Naive thymus-derived CD4-positive, alpha-beta T cell (primary cell): ENCODE results near the gene XKRX. TPM values are rescaled to one million over a fixed set of nuclear protein-coding genes. Genes with fewer than 3 reads are reported as not detected.

Experiments
- ATAC-seq: fragments of 150-1000 bp; cut with Tn5 transposase; 2 replicates; pipeline ENCODE4 v1.10.0; 2021; ENCODE audit warnings: mild to moderate bottlenecking, moderate library complexity
- CTCF ChIA-PET: fragments of 350-600 bp; sonication (Branson Sonifier 250); formaldehyde crosslinking; loops from one replicate; lab custom pipeline; 2021; ENCODE audit warnings: antibody characterized with exemption; lab: Charles Lee
- POLR2A ChIA-PET: fragments of 350-600 bp; sonication (Branson Sonifier 250); formaldehyde crosslinking; loops from one replicate; lab custom pipeline; 2021; ENCODE audit warnings: antibody characterized with exemption, inconsistent platforms; lab: Charles Lee
- DNase-seq, 9 donors: peaks; one replicate each; pipeline versions ENCODE4 v3.0.0 to v3.0.0-alpha.2; 2020 to 2022; ENCODE audit warnings: mixed read lengths in 1 of 9
- H3K27ac ChIP-seq: one replicate; pipeline ENCODE4 v1.7.0; 2013; ENCODE audit warnings: mild to moderate bottlenecking, low read depth, low read length, moderate library complexity
- H3K27me3 ChIP-seq, 2 donors: one replicate each; pipeline ENCODE4 v1.7.0; 2013; ENCODE audit warnings: low read length in 2 of 2, mild to moderate bottlenecking in 2 of 2, moderate library complexity in 2 of 2; ENCODE audit not compliant: control insufficient read depth in 2 of 2, insufficient read depth in 2 of 2
- H3K36me3 ChIP-seq, 3 experiments: 1 replicate in 2 of 3; 2 replicates in 1 of 3; pipeline ENCODE4 v1.7.0; 2013; ENCODE audit warnings: low read length in 3 of 3, mild to moderate bottlenecking in 3 of 3, moderate library complexity in 1 of 3; ENCODE audit not compliant: insufficient read depth in 3 of 3, control insufficient read depth in 2 of 3
- H3K4me1 ChIP-seq, 2 donors: one replicate each; pipeline ENCODE4 v1.7.0; 2013; ENCODE audit warnings: low read length in 2 of 2, mild to moderate bottlenecking in 2 of 2, moderate library complexity in 1 of 2; ENCODE audit not compliant: control insufficient read depth in 2 of 2, insufficient read depth in 2 of 2
- H3K4me3 ChIP-seq: 2 replicates; pipeline ENCODE4 v1.7.0; 2013; ENCODE audit warnings: mild to moderate bottlenecking, low read length
- H3K9me3 ChIP-seq, 3 experiments: 1 replicate in 2 of 3; 2 replicates in 1 of 3; pipeline ENCODE4 v1.7.0; 2013; ENCODE audit warnings: low read length in 3 of 3; ENCODE audit not compliant: control insufficient read depth in 2 of 3
- H3K27ac Mint-ChIP-seq, 9 donors: one replicate each; pipeline ENCODE4 v1.8.0; 2020 to 2022; ENCODE audit warnings: mixed read lengths in 9 of 9, mild to moderate bottlenecking in 8 of 9, moderate library complexity in 5 of 9, inconsistent platforms in 2 of 9
- H3K27me3 Mint-ChIP-seq, 5 donors: one replicate each; pipeline ENCODE4 v1.8.0; 2021 to 2022; ENCODE audit warnings: mixed read lengths in 5 of 5, mild to moderate bottlenecking in 1 of 5
- H3K36me3 Mint-ChIP-seq, 5 donors: one replicate each; pipeline ENCODE4 v1.8.0; 2020 to 2022; ENCODE audit warnings: mixed read lengths in 5 of 5, mild to moderate bottlenecking in 3 of 5, inconsistent platforms in 1 of 5
- H3K4me1 Mint-ChIP-seq, 7 donors: one replicate each; pipeline ENCODE4 v1.8.0; 2020 to 2022; ENCODE audit warnings: mixed read lengths in 7 of 7, mild to moderate bottlenecking in 3 of 7, inconsistent platforms in 1 of 7
- H3K4me3 Mint-ChIP-seq, 10 donors: one replicate each; pipeline ENCODE4 v1.8.0; 2020 to 2022; ENCODE audit warnings: mild to moderate bottlenecking in 10 of 10, mixed read lengths in 10 of 10, moderate library complexity in 6 of 10, inconsistent platforms in 2 of 10
- H3K9me3 Mint-ChIP-seq, 11 donors: one replicate each; pipeline ENCODE4 v1.8.0; 2020 to 2022; ENCODE audit warnings: mixed read lengths in 11 of 11, mild to moderate bottlenecking in 4 of 11, inconsistent platforms in 1 of 11, moderate library complexity in 1 of 11
- intact Hi-C, 2 donors: fragments of 100-400 bp; cut with micrococcal nuclease; formaldehyde crosslinking; loops; one replicate each; pipeline ENCODE4 v1.15.1; 2023
- polyA plus RNA-seq, 2 donors: library from polyadenylated mRNA; unstranded; fragments of 300-500 nt; fragmentation: Illumina TruSeq; gene quantifications; one replicate each; pipeline ENCODE4 v1.2.3, GENCODE V29; 2021
- total RNA-seq, 6 experiments: library from RNA in 5 of 6; stranded (reverse) in 5 of 6; gene quantifications; 1 replicate in 5 of 6; 2 replicates in 1 of 6; pipeline ENCODE4 v1.2.3 and lab custom pipeline; 2021 to 2026

Gene XKRX
- total and polyA plus RNA-seq, 7 experiments from 2014 or later = 0.09 to 3.4 (median 1.5) TPM

DNA sequence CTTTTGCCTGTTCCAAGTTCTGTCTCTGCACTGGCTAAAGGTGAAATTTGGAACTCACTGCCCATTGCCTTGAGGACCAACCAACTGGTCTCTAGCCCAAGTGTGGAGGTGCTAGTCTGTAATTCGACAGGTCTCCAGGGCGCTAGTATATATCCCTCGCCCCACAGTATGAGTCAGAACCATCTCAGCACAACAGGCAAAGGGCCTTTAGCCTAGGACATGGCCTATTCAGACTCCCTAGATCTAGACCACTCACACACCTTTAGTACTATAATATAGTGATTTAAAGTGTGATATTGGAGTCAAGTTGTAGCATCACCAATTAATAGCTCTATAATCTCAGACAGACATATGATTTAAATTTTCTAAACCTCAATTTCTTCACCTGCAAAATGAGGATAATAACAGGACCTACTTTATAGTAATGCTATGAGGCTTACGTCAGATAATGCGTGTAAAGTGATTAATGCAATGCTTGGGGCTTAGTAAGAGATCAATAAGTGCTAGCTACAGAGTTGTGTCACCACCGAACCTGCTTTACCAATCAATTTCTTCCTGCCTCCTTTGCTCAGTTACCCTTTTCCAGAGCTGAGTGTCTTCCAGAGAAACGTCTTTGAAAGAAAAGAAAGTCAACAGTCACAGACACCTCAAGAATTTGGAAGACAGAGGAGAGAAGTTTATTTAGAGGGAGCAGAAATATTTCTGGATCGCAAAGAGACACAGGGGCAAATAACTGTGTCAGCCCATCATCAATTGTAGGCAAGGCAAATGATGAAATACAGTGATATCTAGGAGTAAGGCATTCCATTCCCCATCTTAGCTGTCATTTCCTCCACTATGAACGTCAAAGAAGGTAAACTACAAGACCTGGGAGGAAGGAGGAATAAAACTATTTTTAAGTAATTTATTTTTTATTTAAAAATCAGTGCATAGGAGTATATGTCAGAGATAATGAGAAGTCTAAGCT is 56.8 kb downstream of the XKRX start:
- Mint-ChIP-seq H3K9me3 (no peaks in the 10 kb centered on the region), H3K27me3 (peaks cover 0 to 4% (median 0%) of the 10 kb centered on the region in 5 donors), H3K4me3 (no peak overlapping the region), H3K4me1 (no peaks in the 10 kb centered on the region), H3K27ac (no peak overlapping the region), H3K36me3 (no peaks in the 10 kb centered on the region)
- ChIA-PET CTCF (no interaction called here), POLR2A (no interaction called here)
- intact Hi-C loops = no loop called here
- Histone ChIP-seq H3K27ac (no peak overlapping the region), H3K9me3 (no peaks in the 10 kb centered on the region), H3K4me3 (no peak overlapping the region), H3K36me3 (no peaks in the 10 kb centered on the region), H3K27me3 (no peaks in the 10 kb centered on the region), H3K4me1 (no peaks in the 10 kb centered on the region)
- no peak for ATAC-seq
- DNase-seq = no peak

DNA sequence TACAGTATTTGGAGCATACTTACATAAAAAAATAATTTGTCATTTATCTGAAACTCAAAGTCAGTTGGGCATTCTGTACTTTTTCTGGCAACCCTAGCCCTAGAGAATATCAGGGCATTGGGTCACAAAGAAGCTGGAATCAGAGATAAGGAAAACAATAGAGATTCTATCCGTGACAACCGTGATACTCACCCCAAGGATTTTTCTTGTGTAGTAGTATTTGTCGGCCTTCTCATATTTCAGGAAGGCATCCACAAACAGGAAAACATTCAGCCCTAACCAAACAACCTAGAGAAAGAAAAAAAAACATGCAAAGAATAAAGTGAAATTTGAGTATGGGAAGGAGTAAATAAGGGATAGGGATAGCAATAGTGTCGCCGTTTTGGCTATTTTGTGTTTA is 58.2 kb downstream of the XKRX start:
- no peak for ATAC-seq
- Histone ChIP-seq H3K36me3 (no peaks in the 10 kb centered on the region), H3K27me3 (no peaks in the 10 kb centered on the region), H3K27ac (no peak overlapping the region), H3K9me3 (no peaks in the 10 kb centered on the region), H3K4me3 (no peak overlapping the region), H3K4me1 (no peaks in the 10 kb centered on the region)
- ChIA-PET POLR2A (no interaction called here), CTCF (no interaction called here)
- H3K4me1 Mint-ChIP-seq = no peaks in the 10 kb centered on the region
- H3K36me3 Mint-ChIP-seq = no peaks in the 10 kb centered on the region
- H3K9me3 Mint-ChIP-seq = peaks cover 0 to 1% (median 0%) of the 10 kb centered on the region in 11 donors
- H3K4me3 Mint-ChIP-seq = no peak overlapping the region
- intact Hi-C loops = no loop called here
- peaks cover 0 to 4% (median 0%) of the 10 kb centered on the region in 5 donors for H3K27me3 Mint-ChIP-seq
- no peak overlapping the region for H3K27ac Mint-ChIP-seq
- no peak for DNase-seq

DNA sequence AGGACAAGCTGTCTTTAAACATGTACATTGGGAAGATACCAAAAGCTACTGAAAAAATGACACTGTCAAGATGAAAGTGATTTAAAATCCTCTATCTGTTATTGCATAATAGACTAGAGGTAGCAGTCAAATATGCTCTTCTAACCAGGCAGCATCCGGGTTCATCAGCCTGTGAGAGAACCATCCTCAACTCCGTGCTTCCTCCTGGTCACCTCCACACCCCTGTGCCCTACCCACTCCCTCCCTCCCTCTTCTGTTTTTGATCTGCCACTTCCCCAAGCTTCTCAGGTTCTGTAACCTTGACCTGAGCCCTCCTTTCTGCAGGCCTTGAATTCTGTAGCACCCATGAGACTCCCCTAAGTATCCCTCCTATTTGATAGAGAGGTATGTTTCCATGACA is 60.4 kb downstream of the XKRX start:
- DNase-seq (no peak), ATAC-seq (no peak)
- ChIA-PET POLR2A (no interaction called here), CTCF (no interaction called here)
- peaks cover 0 to 6% (median 0%) of the 10 kb centered on the region in 5 donors for H3K27me3 Mint-ChIP-seq
- H3K4me1 Mint-ChIP-seq = no peaks in the 10 kb centered on the region
- no peaks in the 10 kb centered on the region for H3K36me3 Mint-ChIP-seq
- H3K4me3 Mint-ChIP-seq = no peak overlapping the region
- H3K9me3 ChIP-seq = no peaks in the 10 kb centered on the region
- no peaks in the 10 kb centered on the region for H3K36me3 ChIP-seq
- no peaks in the 10 kb centered on the region for H3K4me1 ChIP-seq
- H3K4me3 ChIP-seq = no peak overlapping the region
- no peak overlapping the region for H3K27ac ChIP-seq
- no peaks in the 10 kb centered on the region for H3K27me3 ChIP-seq
- intact Hi-C loops = no loop called here
- H3K9me3 Mint-ChIP-seq = peaks cover 0 to 1% (median 0%) of the 10 kb centered on the region in 11 donors
- H3K27ac Mint-ChIP-seq = no peak overlapping the region

- peaks cover 0 to 4% (median 0%) of the 10 kb centered on the region in 5 donors for H3K27me3 Mint-ChIP-seq
- no peak for ATAC-seq
These were observed 63.9 kb downstream of the XKRX start for GRCh38 chrX:100864657-100865391.

More at GRCh38 chrX:100864657-100865391, 63.9 kb downstream of the XKRX start:
- H3K27ac ChIP-seq = no peak overlapping the region
- Mint-ChIP-seq H3K4me3 (no peak overlapping the region), H3K4me1 (no peaks in the 10 kb centered on the region), H3K36me3 (no peaks in the 10 kb centered on the region), H3K27ac (peak overlapping the region in 1 of 9 donors; percentile 72), H3K9me3 (peaks cover 0 to 1% (median 0%) of the 10 kb centered on the region in 11 donors)
- intact Hi-C loops = no loop called here
- no peaks in the 10 kb centered on the region for H3K27me3 ChIP-seq
- H3K4me3 ChIP-seq = no peak overlapping the region
- no peaks in the 10 kb centered on the region for H3K9me3 ChIP-seq
- no peaks in the 10 kb centered on the region for H3K4me1 ChIP-seq
- H3K36me3 ChIP-seq = no peaks in the 10 kb centered on the region
- no peak for DNase-seq
- ChIA-PET CTCF (no interaction called here), POLR2A (no interaction called here)

Other genes with a start within 250 kb of the XKRX start
- gene SYTL4, start 196.8 kb downstream of the XKRX start, total RNA-seq = under 1 TPM in 1 of 5 experiments, not detected in 4; 0.39 TPM
- gene SYTL4, start 196.8 kb downstream of the XKRX start, polyA plus RNA-seq = not detected
- gene CSTF2, start 108.5 kb downstream of the XKRX start, total RNA-seq = 10 to 100 TPM in 3 of 5 experiments, 1 to 10 TPM in 2; 8.6 to 41.8 (median 16.1) TPM
- 10 to 100 TPM in 1 of 2 donors, 1 to 10 TPM in 1; 9.4 to 19.5 TPM for gene CSTF2, start 108.5 kb downstream of the XKRX start, polyA plus RNA-seq
- gene NOX1, start 54.6 kb downstream of the XKRX start, total RNA-seq = not detected
- gene NOX1, start 54.6 kb downstream of the XKRX start, polyA plus RNA-seq = under 1 TPM in 1 of 2 donors, not detected in 1; 0.12 TPM
- gene ARL13A, start 40.8 kb upstream of the XKRX start, total RNA-seq = not detected
- gene ARL13A, start 40.8 kb upstream of the XKRX start, polyA plus RNA-seq = not detected
- gene TRMT2B, start 123.2 kb upstream of the XKRX start, total RNA-seq = 10 to 100 TPM; 25.5 to 51.1 (median 41.4) TPM
- gene TRMT2B, start 123.2 kb upstream of the XKRX start, polyA plus RNA-seq = 10 to 100 TPM; 43.5 to 55.1 TPM
- gene TMEM35A, start 150.0 kb upstream of the XKRX start, total RNA-seq = not detected
- gene TMEM35A, start 150.0 kb upstream of the XKRX start, polyA plus RNA-seq = under 1 TPM in 1 of 2 donors, not detected in 1; 0.15 TPM
- gene CENPI, start 169.3 kb upstream of the XKRX start, total RNA-seq = 10 to 100 TPM in 1 of 5 experiments, 1 to 10 TPM in 1, under 1 TPM in 3; 0.24 to 18.4 (median 0.88) TPM
- gene CENPI, start 169.3 kb upstream of the XKRX start, polyA plus RNA-seq = under 1 TPM in 1 of 2 donors, not detected in 1; 0.14 TPM